Left lung (tissue), 10 donors: ENCODE results near the gene FAM47C. TPM values are rescaled to one million over a fixed set of nuclear protein-coding genes. Genes with fewer than 3 reads are reported as not detected.
"Not testable (repeated sequence)": the region's sequence is repeated elsewhere in the genome, so short reads cannot be mapped to it uniquely, and the experiment has no call there.

Experiments
- ATAC-seq: fragments of 200-7000 bp; cut with Tn5 transposase; one replicate; pipeline ENCODE4 v1.9.1; 2020; ENCODE audit warnings: moderate library complexity
- DNase-seq, 4 donors: peaks; one replicate each; pipeline ENCODE4 v3.0.0-alpha.2; 2013 to 2020
- H3K27ac ChIP-seq, 2 donors: fragments of 200-600 bp; sonication (generic) in 1 of 2; one replicate each; pipeline versions ENCODE4 v1.5.0 to v1.8.0; 2020 to 2021
- H3K27me3 ChIP-seq, 2 donors: fragments of 200-600 bp; sonication (generic) in 1 of 2; one replicate each; pipeline versions ENCODE4 v1.5.0 to v1.8.0; 2020 to 2021
- H3K36me3 ChIP-seq, 2 donors: fragments of 200-600 bp; sonication (generic) in 1 of 2; one replicate each; pipeline versions ENCODE4 v1.5.0 to v1.8.0; 2020 to 2021
- H3K4me1 ChIP-seq, 2 donors: fragments of 200-600 bp; one replicate each; pipeline ENCODE4 v1.8.0; 2021
- H3K4me3 ChIP-seq, 2 donors: fragments of 200-600 bp; sonication (generic) in 1 of 2; one replicate each; pipeline versions ENCODE4 v1.5.0 to v1.8.0; 2020 to 2021; ENCODE audit warnings: mild to moderate bottlenecking in 1 of 2
- H3K9me3 ChIP-seq, 2 donors: fragments of 200-600 bp; sonication (generic) in 1 of 2; one replicate each; pipeline versions ENCODE4 v1.5.0 to v1.8.0; 2020 to 2021
- intact Hi-C, 2 donors: fragments of 100-400 bp; cut with DNase I; formaldehyde crosslinking; loops; one replicate each; pipeline versions ENCODE4 v1.11.2 to v1.14.2; 2022
- polyA plus RNA-seq, 6 donors: library from polyadenylated mRNA; unstranded; fragments of 120-200 nt; gene quantifications; one replicate each; pipeline ENCODE4 v1.2.1, GENCODE V29; 2013; ENCODE audit not compliant: insufficient read length in 6 of 6
- total RNA-seq, 2 donors: library from RNA; stranded (reverse); fragmentation: NEBNext Ultra II Directional; extraction: Animal tissue kit (Norgen Biotek cat#: 25700); gene quantifications; one replicate each; pipeline ENCODE4 v1.2.1, GENCODE V29; 2021
- TF ChIP-seq, protein P1 (sequence below), 2 donors: fragments of 200-600 bp; sonication (generic) in 1 of 2; IDR thresholded peaks; one replicate each; pipeline versions ENCODE4 v1.5.0 to v1.8.0; 2021; ENCODE audit warnings: antibody characterized with exemption in 2 of 2
- donor health status: DM: no; HTN: yes; CAD: no.
- donor health status: DM: no; HTN: no; CAD: no.

FAM47C gene
- total and polyA plus RNA-seq, 8 donors = 0.07 to 0.10 TPM; not detected in 6

DNA sequence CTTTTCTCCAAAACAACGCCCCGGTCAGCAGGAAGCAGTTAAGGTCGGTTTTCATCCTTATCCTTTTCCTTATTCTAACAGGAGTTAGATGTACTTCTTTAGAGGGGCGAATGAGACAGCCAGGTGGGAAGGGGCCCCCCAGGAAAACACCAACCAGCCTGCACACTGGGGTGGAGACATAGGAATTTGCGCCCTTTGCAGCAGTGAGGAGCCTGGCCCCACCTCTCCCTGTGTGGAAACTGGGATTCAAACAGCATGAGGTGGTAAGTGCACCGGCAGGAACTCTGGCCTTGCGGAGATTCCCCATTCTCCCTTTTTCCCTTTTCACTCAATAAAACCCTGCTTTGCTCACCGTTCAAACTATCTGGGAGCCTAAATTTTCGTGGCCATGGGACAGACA lies 8.0 kb upstream of the FAM47C start:
- TF ChIP-seq, protein P1, sequence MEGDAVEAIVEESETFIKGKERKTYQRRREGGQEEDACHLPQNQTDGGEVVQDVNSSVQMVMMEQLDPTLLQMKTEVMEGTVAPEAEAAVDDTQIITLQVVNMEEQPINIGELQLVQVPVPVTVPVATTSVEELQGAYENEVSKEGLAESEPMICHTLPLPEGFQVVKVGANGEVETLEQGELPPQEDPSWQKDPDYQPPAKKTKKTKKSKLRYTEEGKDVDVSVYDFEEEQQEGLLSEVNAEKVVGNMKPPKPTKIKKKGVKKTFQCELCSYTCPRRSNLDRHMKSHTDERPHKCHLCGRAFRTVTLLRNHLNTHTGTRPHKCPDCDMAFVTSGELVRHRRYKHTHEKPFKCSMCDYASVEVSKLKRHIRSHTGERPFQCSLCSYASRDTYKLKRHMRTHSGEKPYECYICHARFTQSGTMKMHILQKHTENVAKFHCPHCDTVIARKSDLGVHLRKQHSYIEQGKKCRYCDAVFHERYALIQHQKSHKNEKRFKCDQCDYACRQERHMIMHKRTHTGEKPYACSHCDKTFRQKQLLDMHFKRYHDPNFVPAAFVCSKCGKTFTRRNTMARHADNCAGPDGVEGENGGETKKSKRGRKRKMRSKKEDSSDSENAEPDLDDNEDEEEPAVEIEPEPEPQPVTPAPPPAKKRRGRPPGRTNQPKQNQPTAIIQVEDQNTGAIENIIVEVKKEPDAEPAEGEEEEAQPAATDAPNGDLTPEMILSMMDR (IDR thresholded peaks at IDR 0.05) = no peak
- ATAC-seq (no peak), DNase-seq (peak in 1 of 4 donors; percentile 4)
- Histone ChIP-seq H3K27me3 (no peaks in the 10 kb centered on the region), H3K4me3 (no peak overlapping the region), H3K27ac (no peak overlapping the region), H3K36me3 (no peaks in the 10 kb centered on the region), H3K9me3 (no peaks in the 10 kb centered on the region), H3K4me1 (no peaks in the 10 kb centered on the region)
- intact Hi-C loops = no loop called here

- Histone ChIP-seq H3K9me3 (no peaks in the 10 kb centered on the region), H3K36me3 (no peaks in the 10 kb centered on the region), H3K27me3 (no peaks in the 10 kb centered on the region), H3K4me3 (no peak overlapping the region), H3K27ac (no peak overlapping the region), H3K4me1 (no peaks in the 10 kb centered on the region)
- DNase-seq (no peak), ATAC-seq (no peak)
- TF ChIP-seq, protein P1 (IDR thresholded peaks at IDR 0.05) = no peak
- intact Hi-C loops = no loop called here
Observed at GRCh38 chrX:37010496-37010895, 2.3 kb downstream of the FAM47C start.

GRCh38 chrX:37034260-37034659 lies 26.1 kb downstream of the FAM47C start:
- H3K27me3 ChIP-seq, intact Hi-C loops, H3K4me1 ChIP-seq, H3K36me3 ChIP-seq, ATAC-seq, DNase-seq, H3K27ac ChIP-seq, H3K4me3 ChIP-seq, H3K9me3 ChIP-seq: not testable (repeated sequence)

DNA sequence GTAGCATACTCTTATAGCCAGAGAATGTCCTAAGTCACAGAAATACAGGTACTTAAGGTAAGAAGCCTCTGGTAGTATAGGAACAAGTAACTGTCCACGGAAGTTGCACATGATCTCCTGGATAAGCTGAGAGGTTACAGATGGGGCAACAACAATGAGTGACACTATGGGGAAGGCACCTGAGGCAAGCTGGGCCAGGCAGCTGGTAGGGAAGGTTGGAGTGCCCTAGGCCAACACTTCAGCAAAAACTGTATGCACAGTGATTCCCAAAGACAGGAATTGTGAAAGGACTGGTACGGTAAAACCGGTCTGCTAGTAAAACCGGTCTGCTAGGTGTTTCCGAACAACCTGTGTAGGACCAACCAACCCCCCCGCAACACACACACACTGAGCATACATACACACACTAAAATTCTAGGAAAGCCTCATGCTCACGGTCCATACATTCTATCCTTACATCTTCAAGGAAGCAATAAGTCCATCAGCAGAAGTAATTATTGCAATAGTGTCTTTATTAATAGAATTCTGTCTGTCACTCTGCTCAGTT lies 28.6 kb downstream of the FAM47C start:
- H3K27me3 ChIP-seq, H3K4me1 ChIP-seq, H3K9me3 ChIP-seq, H3K4me3 ChIP-seq, intact Hi-C loops, H3K27ac ChIP-seq, H3K36me3 ChIP-seq: not testable (repeated sequence)
- DNase-seq (peak in 1 of 4 donors; percentile 23), ATAC-seq (peak; percentile 53)

DNA sequence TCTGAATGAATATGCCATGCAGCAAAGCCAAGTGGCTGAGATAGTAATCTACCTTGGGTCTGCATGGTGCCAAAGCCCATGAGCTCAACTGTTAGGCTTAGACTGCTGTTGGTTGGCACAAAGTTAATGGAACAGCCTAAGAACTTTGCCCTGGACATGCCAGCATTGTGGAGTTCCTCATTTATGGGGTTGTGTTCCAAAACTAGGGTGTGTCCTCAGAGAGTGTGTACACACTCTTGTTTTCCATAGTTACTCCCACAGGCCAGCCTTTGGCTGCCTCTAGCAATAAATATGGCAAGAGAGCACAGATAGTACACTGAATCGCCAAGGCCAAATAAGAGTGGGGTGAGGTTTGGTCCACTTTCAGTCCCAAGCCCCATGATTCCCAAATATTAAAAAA lies 30.6 kb downstream of the FAM47C start:
- H3K4me3 ChIP-seq, H3K9me3 ChIP-seq, DNase-seq, intact Hi-C loops, H3K27ac ChIP-seq, H3K4me1 ChIP-seq, H3K36me3 ChIP-seq, ATAC-seq, H3K27me3 ChIP-seq: not testable (repeated sequence)

DNA sequence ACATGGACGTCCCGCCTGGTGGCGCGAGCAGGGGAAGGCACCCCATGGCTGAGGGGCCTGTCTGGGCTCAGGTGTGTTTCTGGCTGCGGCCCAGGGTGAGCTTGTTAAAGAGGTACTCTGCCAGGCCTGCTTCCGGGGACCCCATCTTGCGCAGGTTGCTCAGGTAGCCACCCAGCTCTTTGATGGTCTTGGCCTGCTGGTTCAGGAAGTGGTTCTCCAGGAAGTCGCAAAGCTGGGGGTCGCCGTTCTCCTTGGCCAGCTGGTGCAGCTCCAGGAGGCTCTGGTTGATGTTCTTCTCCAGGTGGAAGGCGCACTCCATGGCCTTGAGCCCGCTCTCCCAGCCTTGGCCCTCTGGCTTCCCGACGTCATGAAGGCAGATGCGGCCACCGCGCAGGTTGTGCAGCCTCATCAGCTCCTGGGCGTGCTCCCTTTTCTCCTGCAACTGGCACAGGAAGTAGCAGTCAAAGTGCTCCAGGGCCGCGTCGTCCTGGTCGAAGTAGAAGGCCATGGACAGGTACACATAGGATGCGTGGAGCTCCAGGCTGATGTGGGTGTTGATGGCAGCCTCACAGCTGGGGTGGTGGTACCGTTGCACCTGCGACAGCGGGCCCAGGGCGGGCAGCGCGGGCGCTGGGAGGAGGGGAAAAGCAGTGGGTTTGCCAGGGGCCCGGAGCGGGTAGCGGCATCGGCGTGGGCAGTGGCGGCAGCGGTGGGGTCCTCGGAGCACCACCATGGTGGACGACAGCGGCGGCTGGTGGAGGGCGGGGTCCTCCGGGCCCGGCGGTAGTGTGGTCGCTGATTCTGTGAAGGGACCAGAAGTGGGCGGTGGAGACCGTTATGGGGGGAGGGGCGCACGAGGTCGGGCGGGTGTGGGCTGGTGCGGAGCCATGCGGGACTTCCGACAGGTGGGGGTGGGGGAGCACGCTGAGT lies 35.1 kb downstream of the FAM47C start:
- intact Hi-C loops, ATAC-seq, H3K4me1 ChIP-seq, H3K27me3 ChIP-seq, H3K9me3 ChIP-seq, H3K27ac ChIP-seq, H3K36me3 ChIP-seq, H3K4me3 ChIP-seq: not testable (repeated sequence)
- peak in 1 of 4 donors; percentile 45 for DNase-seq

DNA sequence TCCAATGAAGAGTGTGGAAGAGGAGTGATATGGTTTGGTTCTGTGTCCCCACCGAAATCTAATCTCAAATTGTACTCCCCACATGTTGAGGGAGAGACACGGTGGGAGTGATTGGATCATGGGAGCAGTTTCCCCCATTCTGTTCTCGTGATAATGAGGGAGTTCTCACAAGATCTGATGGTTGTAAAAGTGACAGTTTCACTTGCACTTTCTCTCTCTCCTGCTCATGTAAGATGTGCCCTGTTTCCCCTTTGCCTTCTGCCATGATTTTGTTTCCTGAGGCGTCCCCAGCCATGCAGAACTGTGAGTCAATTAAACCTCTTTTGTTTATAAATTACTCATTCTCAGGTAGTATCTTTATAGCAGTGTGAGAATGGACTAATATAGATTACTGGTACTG lies 39.6 kb downstream of the FAM47C start:
- no peaks in the 10 kb centered on the region for H3K4me1 ChIP-seq
- H3K9me3 ChIP-seq = no peaks in the 10 kb centered on the region
- no peak overlapping the region for H3K4me3 ChIP-seq
- H3K27me3 ChIP-seq = no peaks in the 10 kb centered on the region
- intact Hi-C loops = no loop called here
- TF ChIP-seq, protein P1 (IDR thresholded peaks at IDR 0.05) = no peak
- ATAC-seq (no peak), DNase-seq (no peak)
- H3K36me3 ChIP-seq = no peaks in the 10 kb centered on the region
- H3K27ac ChIP-seq = no peak overlapping the region

- intact Hi-C loops, H3K27me3 ChIP-seq, H3K9me3 ChIP-seq, H3K27ac ChIP-seq, H3K4me1 ChIP-seq, H3K36me3 ChIP-seq, DNase-seq, H3K4me3 ChIP-seq, ATAC-seq: not testable (repeated sequence)
Observed at GRCh38 chrX:37057572-37057971, 49.4 kb downstream of the FAM47C start.
